ENCODE results near the gene RHBDD2. TPM values are rescaled to one million over a fixed set of nuclear protein-coding genes. Genes with fewer than 3 reads are reported as not detected.

Gene RHBDD2
- total and polyA plus RNA-seq, 4 donors, result 13.6 to 65.0 (median 37.3) TPM

GRCh38 chr7:75925717-75926435 is 47.0 kb downstream of the RHBDD2 start:
- peak overlapping the region; percentile 99 to 100 for H3K27ac ChIP-seq (ENCODE audit: low read depth in 1 of 2, low read length in 2 of 2)
- 58% methylated on average over 10 of the region's 10 CpGs for whole genome bisulfite sequencing

GRCh38 chr7:75928568-75928914 is 49.7 kb downstream of the RHBDD2 start:
- H3K4me1 ChIP-seq (ENCODE audit: control insufficient read depth in 4 of 4, insufficient read depth in 4 of 4, low read length in 3 of 4), result peaks cover 10 to 56% (median 21%) of the 10 kb centered on the region in 4 donors
- peak overlapping the region; percentile 5 to 15 for H3K9ac ChIP-seq (ENCODE audit: low read depth in 1 of 2, low read length in 2 of 2)
- H3K27ac ChIP-seq (ENCODE audit: low read depth in 1 of 2, low read length in 2 of 2), result peak overlapping the region; percentile 80 to 94
- no peak for DNase-seq (ENCODE audit: low spot score)
- no peak overlapping the region for H3K4me3 ChIP-seq (ENCODE audit: low read depth in 1 of 3, low read length in 3 of 3)
- H3K27me3 ChIP-seq (ENCODE audit: control insufficient read depth in 4 of 4, insufficient read depth in 4 of 4, low read length in 3 of 4), result no peaks in the 10 kb centered on the region
- 75% methylated on average over 4 of the region's 4 CpGs for WGBS
- no peaks in the 10 kb centered on the region for H3K9me3 ChIP-seq (ENCODE audit: control insufficient read depth in 4 of 4, low read length in 3 of 4)
- TF ChIP-seq RXRA (IDR thresholded peaks at IDR 0.05) (peak in 1 of 2 donors; percentile 63), ATF3 (IDR thresholded peaks at IDR 0.05) (no peak)
- H3K36me3 ChIP-seq (ENCODE audit: control insufficient read depth in 4 of 4, insufficient read depth in 3 of 4, low read depth in 1 of 4, low read length in 3 of 4), result peaks cover 2 to 19% (median 12%) of the 10 kb centered on the region in 4 donors

More at GRCh38 chr7:75925717-75926435, 47.0 kb downstream of the RHBDD2 start:
- Histone ChIP-seq H3K4me3 (ENCODE audit: low read depth in 1 of 3, low read length in 3 of 3) (no peak overlapping the region), H3K9ac (ENCODE audit: low read depth in 1 of 2, low read length in 2 of 2) (peak overlapping the region in 1 of 2 donors; percentile 72), H3K36me3 (ENCODE audit: control insufficient read depth in 4 of 4, insufficient read depth in 3 of 4, low read depth in 1 of 4, low read length in 3 of 4) (peaks cover 2 to 26% (median 15%) of the 10 kb centered on the region in 4 donors), H3K4me1 (ENCODE audit: control insufficient read depth in 4 of 4, insufficient read depth in 4 of 4, low read length in 3 of 4) (peaks cover 13 to 60% (median 24%) of the 10 kb centered on the region in 4 donors), H3K27me3 (ENCODE audit: control insufficient read depth in 4 of 4, insufficient read depth in 4 of 4, low read length in 3 of 4) (no peaks in the 10 kb centered on the region), H3K9me3 (ENCODE audit: control insufficient read depth in 4 of 4, low read length in 3 of 4) (no peaks in the 10 kb centered on the region)
- no peak for DNase-seq (ENCODE audit: low spot score)
- TF ChIP-seq MAX (IDR thresholded peaks at IDR 0.05) (peak; percentile 10), REST (IDR thresholded peaks at IDR 0.05) (peak; percentile 74), HNF4A (conservative IDR thresholded peaks at IDR 0.05) (no peak), TAF1 (conservative IDR thresholded peaks at IDR 0.05) (no peak)

- Histone ChIP-seq H3K4me1 (ENCODE audit: control insufficient read depth in 4 of 4, insufficient read depth in 4 of 4, low read length in 3 of 4) (peaks cover 9 to 48% (median 18%) of the 10 kb centered on the region in 4 donors), H3K9me3 (ENCODE audit: control insufficient read depth in 4 of 4, low read length in 3 of 4) (no peaks in the 10 kb centered on the region), H3K36me3 (ENCODE audit: control insufficient read depth in 4 of 4, insufficient read depth in 3 of 4, low read depth in 1 of 4, low read length in 3 of 4) (peaks cover 5 to 16% (median 11%) of the 10 kb centered on the region in 4 donors), H3K4me3 (ENCODE audit: low read depth in 1 of 3, low read length in 3 of 3) (no peak overlapping the region), H3K27ac (ENCODE audit: low read depth in 1 of 2, low read length in 2 of 2) (peak overlapping the region; percentile 53 to 57), H3K27me3 (ENCODE audit: control insufficient read depth in 4 of 4, insufficient read depth in 4 of 4, low read length in 3 of 4) (no peaks in the 10 kb centered on the region), H3K9ac (ENCODE audit: low read depth in 1 of 2, low read length in 2 of 2) (no peak overlapping the region)
- TF ChIP-seq YY1 (IDR thresholded peaks at IDR 0.05), result peak; percentile 51
- TF ChIP-seq EGR1 (IDR thresholded peaks at IDR 0.05; ENCODE audit: low read depth in 2 of 2), result no peak
- DNase-seq (ENCODE audit: low spot score), result no peak
- WGBS, result 47% methylated on average over 5 of the region's 5 CpGs
These were observed 52.8 kb downstream of the RHBDD2 start for GRCh38 chr7:75931680-75932079.

Measured in liver (tissue), 9 donors.